ENCODE data around the gene CALU.

CALU gene

DNA sequence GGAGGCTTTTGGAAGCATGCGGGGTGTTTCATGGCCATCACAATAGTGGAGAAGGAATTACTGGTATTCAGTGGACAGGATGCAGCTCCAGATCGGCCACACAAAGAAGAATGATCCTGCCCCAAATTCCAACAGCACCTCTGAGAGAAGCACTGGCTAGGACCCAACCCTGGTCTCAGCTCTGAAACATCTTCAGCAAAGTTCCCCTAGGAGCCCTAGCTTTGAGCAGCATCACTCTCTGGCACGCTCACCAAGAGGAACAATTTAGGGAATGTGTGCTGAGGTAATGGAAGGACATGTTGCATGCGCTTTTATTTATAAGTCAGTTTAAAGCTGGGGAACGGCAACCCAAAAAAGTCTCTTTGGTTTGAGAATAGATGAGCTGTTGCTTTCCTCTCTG, 42.0 kb downstream of the CALU start:
- no peak for TF ChIP-seq ZNF184 (tag by site-specific recombination; IDR thresholded peaks at IDR 0.05)
- TF ChIP-seq ZNF394 (tag by site-specific recombination; IDR thresholded peaks at IDR 0.05; ENCODE audit: borderline replicate concordance), result no peak
- no peak for TF ChIP-seq ZNF138 (tag by site-specific recombination; IDR thresholded peaks at IDR 0.05; ENCODE audit: borderline replicate concordance)
- TF ChIP-seq SP7 (tag by site-specific recombination; IDR thresholded peaks at IDR 0.05), result no peak
- TF ChIP-seq HOXD13 (CRISPR knock-in tag; IDR thresholded peaks at IDR 0.05; ENCODE audit: borderline replicate concordance), result no peak
- TF ChIP-seq ZNF558 (tag by site-specific recombination; IDR thresholded peaks at IDR 0.05), result no peak
- TF ChIP-seq ZBTB7A (tag by site-specific recombination; IDR thresholded peaks at IDR 0.05; ENCODE audit: low read depth), result no peak
- TF ChIP-seq, protein P1, sequence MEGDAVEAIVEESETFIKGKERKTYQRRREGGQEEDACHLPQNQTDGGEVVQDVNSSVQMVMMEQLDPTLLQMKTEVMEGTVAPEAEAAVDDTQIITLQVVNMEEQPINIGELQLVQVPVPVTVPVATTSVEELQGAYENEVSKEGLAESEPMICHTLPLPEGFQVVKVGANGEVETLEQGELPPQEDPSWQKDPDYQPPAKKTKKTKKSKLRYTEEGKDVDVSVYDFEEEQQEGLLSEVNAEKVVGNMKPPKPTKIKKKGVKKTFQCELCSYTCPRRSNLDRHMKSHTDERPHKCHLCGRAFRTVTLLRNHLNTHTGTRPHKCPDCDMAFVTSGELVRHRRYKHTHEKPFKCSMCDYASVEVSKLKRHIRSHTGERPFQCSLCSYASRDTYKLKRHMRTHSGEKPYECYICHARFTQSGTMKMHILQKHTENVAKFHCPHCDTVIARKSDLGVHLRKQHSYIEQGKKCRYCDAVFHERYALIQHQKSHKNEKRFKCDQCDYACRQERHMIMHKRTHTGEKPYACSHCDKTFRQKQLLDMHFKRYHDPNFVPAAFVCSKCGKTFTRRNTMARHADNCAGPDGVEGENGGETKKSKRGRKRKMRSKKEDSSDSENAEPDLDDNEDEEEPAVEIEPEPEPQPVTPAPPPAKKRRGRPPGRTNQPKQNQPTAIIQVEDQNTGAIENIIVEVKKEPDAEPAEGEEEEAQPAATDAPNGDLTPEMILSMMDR (tag by site-specific recombination; IDR thresholded peaks at IDR 0.05), result no peak
- TF ChIP-seq ZNF37A (tag by site-specific recombination; IDR thresholded peaks at IDR 0.05), result no peak
- no peak for TF ChIP-seq ZNF830 (tag by site-specific recombination; IDR thresholded peaks at IDR 0.05; ENCODE audit: low read depth)
- TF ChIP-seq, protein P2, sequence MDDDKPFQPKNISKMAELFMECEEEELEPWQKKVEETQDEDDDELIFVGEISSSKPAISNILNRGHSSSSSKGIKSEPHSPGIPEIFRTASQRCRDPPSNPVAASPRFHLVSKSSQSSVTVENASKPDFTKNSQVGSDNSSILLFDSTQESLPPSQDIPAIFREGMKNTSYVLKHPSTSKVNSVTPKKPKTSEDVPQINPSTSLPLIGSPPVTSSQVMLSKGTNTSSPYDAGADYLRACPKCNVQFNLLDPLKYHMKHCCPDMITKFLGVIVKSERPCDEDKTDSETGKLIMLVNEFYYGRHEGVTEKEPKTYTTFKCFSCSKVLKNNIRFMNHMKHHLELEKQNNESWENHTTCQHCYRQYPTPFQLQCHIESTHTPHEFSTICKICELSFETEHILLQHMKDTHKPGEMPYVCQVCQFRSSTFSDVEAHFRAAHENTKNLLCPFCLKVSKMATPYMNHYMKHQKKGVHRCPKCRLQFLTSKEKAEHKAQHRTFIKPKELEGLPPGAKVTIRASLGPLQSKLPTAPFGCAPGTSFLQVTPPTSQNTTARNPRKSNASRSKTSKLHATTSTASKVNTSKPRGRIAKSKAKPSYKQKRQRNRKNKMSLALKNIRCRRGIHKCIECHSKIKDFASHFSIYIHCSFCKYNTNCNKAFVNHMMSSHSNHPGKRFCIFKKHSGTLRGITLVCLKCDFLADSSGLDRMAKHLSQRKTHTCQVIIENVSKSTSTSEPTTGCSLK (tag by site-specific recombination; IDR thresholded peaks at IDR 0.05), result no peak
- TF ChIP-seq ZNF768 (tag by site-specific recombination; IDR thresholded peaks at IDR 0.05), result no peak
- TF ChIP-seq, protein P3, sequence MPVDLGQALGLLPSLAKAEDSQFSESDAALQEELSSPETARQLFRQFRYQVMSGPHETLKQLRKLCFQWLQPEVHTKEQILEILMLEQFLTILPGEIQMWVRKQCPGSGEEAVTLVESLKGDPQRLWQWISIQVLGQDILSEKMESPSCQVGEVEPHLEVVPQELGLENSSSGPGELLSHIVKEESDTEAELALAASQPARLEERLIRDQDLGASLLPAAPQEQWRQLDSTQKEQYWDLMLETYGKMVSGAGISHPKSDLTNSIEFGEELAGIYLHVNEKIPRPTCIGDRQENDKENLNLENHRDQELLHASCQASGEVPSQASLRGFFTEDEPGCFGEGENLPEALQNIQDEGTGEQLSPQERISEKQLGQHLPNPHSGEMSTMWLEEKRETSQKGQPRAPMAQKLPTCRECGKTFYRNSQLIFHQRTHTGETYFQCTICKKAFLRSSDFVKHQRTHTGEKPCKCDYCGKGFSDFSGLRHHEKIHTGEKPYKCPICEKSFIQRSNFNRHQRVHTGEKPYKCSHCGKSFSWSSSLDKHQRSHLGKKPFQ (tag by site-specific recombination; IDR thresholded peaks at IDR 0.05), result no peak
- no peak for TF ChIP-seq ZBTB21 (tag by site-specific recombination; IDR thresholded peaks at IDR 0.05)
- TF ChIP-seq ZNF433 (tag by site-specific recombination; IDR thresholded peaks at IDR 0.05; ENCODE audit: low read depth), result no peak
- TF ChIP-seq, protein P4, sequence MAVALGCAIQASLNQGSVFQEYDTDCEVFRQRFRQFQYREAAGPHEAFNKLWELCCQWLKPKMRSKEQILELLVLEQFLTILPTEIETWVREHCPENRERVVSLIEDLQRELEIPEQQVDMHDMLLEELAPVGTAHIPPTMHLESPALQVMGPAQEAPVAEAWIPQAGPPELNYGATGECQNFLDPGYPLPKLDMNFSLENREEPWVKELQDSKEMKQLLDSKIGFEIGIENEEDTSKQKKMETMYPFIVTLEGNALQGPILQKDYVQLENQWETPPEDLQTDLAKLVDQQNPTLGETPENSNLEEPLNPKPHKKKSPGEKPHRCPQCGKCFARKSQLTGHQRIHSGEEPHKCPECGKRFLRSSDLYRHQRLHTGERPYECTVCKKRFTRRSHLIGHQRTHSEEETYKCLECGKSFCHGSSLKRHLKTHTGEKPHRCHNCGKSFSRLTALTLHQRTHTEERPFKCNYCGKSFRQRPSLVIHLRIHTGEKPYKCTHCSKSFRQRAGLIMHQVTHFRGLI (tag by site-specific recombination; IDR thresholded peaks at IDR 0.05), result no peak
- no peak for TF ChIP-seq ZNF561 (tag by site-specific recombination; IDR thresholded peaks at IDR 0.05; ENCODE audit: borderline replicate concordance)
- no peak for TF ChIP-seq ZNF133 (tag by site-specific recombination; IDR thresholded peaks at IDR 0.05)
- TF ChIP-seq ZNF664 (tag by site-specific recombination; IDR thresholded peaks at IDR 0.05), result no peak
- no peak for TF ChIP-seq ZNF324 (tag by site-specific recombination; IDR thresholded peaks at IDR 0.05)
- Histone ChIP-seq H3K27ac (ENCODE audit: extremely low read depth, low read depth, low read length) (no peak overlapping the region), H3K4me1 (ENCODE audit: control insufficient read depth, insufficient read depth, low read length) (no peaks in the 10 kb centered on the region), H3K9me3 (ENCODE audit: control insufficient read depth, insufficient read depth, low read depth, low read length) (no peaks in the 10 kb centered on the region), H3K4me3 (ENCODE audit: low read depth, low read length) (no peak overlapping the region), H3K36me3 (ENCODE audit: control insufficient read depth in 2 of 2, insufficient read depth in 1 of 2, low read length in 2 of 2) (no peaks in the 10 kb centered on the region)
- CTCF ChIA-PET, result interaction anchor here (1.3 kb wide), 1 partner anchor 82 kb away, joined by 5 read pairs; the partner anchor contains the start of gene ATP6V1F
- POLR2A ChIA-PET, result no interaction called here
